ENCODE results near the gene MYOZ2.

DNA sequence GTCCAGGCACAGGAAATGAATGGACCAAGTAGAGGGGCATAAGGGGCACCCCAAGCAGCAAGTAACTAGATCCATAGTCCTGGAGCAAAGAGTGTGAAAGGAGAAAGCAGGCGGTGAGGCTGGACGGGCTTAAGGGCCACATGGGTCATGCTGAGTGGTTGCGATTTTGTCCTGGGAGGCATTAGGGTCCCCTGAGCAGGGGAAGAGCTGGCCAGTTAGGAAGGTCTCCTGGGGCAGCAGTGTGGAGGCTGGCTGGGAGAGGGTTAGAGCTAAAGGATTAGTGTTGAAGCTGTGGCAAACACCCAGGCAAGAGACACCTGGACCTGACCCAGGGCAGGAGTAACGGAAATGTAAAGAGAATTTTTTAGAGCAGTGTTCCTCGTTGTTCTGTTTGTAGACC, 26.5 kb downstream of the MYOZ2 start:
- TF ChIP-seq, protein P1, sequence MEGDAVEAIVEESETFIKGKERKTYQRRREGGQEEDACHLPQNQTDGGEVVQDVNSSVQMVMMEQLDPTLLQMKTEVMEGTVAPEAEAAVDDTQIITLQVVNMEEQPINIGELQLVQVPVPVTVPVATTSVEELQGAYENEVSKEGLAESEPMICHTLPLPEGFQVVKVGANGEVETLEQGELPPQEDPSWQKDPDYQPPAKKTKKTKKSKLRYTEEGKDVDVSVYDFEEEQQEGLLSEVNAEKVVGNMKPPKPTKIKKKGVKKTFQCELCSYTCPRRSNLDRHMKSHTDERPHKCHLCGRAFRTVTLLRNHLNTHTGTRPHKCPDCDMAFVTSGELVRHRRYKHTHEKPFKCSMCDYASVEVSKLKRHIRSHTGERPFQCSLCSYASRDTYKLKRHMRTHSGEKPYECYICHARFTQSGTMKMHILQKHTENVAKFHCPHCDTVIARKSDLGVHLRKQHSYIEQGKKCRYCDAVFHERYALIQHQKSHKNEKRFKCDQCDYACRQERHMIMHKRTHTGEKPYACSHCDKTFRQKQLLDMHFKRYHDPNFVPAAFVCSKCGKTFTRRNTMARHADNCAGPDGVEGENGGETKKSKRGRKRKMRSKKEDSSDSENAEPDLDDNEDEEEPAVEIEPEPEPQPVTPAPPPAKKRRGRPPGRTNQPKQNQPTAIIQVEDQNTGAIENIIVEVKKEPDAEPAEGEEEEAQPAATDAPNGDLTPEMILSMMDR (IDR thresholded peaks at IDR 0.05) = no peak
- no peak for TF ChIP-seq POLR2A (IDR thresholded peaks at IDR 0.05)
- TF ChIP-seq EP300 (IDR thresholded peaks at IDR 0.05) = no peak
- no peak for TF ChIP-seq POLR2AphosphoS5 (IDR thresholded peaks at IDR 0.05)
